Ovary (tissue), 3 donors: ENCODE results near the gene GRID1.

Source experiments
- EP300 ChIP-seq: sonication (generic); formaldehyde crosslinking; IDR thresholded peaks from one replicate; pipeline ENCODE4 v1.6.1; 2017; ENCODE audit warnings: antibody characterized with exemption
- POLR2A ChIP-seq: fragments of 450-650 bp; IDR thresholded peaks from one replicate; pipeline ENCODE4 v1.6.1; 2017; ENCODE audit warnings: antibody characterized with exemption, mild to moderate bottlenecking, moderate library complexity
- TF ChIP-seq, protein P1 (sequence below), 3 donors: fragments of 450-650 bp in 2 of 3; fragments of 200-600 bp in 1 of 3; IDR thresholded peaks; one replicate each; pipeline versions ENCODE4 v1.5.1 to v1.8.0; 2016 to 2022; ENCODE audit warnings: antibody characterized with exemption in 3 of 3, mild to moderate bottlenecking in 1 of 3
- donor health status: DM: no; HTN: no; CAD: no.

DNA sequence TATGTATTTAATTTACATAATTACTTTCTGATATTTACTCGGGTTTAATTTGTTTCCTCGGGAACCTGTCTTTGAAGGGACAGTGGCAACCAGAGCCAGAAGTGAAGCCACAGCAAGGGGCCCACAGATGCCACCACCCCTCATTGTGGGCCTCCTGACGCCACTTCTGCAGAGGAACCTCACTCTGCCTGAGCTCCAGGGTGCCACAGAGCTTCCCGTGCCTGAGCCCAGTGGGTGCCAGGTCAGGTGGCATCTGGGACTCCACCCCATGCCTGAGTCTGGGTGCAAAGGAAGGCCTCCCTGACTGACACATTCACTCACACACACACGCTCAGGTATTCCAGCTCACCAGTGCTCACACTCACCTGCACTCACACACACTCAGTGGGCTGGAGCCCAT is 213.7 kb downstream of the GRID1 start:
- TF ChIP-seq POLR2A = no peak
- TF ChIP-seq, protein P1, sequence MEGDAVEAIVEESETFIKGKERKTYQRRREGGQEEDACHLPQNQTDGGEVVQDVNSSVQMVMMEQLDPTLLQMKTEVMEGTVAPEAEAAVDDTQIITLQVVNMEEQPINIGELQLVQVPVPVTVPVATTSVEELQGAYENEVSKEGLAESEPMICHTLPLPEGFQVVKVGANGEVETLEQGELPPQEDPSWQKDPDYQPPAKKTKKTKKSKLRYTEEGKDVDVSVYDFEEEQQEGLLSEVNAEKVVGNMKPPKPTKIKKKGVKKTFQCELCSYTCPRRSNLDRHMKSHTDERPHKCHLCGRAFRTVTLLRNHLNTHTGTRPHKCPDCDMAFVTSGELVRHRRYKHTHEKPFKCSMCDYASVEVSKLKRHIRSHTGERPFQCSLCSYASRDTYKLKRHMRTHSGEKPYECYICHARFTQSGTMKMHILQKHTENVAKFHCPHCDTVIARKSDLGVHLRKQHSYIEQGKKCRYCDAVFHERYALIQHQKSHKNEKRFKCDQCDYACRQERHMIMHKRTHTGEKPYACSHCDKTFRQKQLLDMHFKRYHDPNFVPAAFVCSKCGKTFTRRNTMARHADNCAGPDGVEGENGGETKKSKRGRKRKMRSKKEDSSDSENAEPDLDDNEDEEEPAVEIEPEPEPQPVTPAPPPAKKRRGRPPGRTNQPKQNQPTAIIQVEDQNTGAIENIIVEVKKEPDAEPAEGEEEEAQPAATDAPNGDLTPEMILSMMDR (IDR thresholded peaks at IDR 0.05) = no peak
- no peak for TF ChIP-seq EP300
